HPDE6-E6E7 (cell line): ENCODE results near the gene TARP.

Experiments
- DNase-seq: peaks from one replicate; pipeline ENCODE4 v3.0.0; 2011; ENCODE audit warnings: missing footprints; ENCODE audit errors: extremely low spot score

TARP gene

GRCh38 chr7:38215735-38216670 lies 57.4 kb downstream of the TARP start:
- DNase-seq = peak; percentile 71

DNA sequence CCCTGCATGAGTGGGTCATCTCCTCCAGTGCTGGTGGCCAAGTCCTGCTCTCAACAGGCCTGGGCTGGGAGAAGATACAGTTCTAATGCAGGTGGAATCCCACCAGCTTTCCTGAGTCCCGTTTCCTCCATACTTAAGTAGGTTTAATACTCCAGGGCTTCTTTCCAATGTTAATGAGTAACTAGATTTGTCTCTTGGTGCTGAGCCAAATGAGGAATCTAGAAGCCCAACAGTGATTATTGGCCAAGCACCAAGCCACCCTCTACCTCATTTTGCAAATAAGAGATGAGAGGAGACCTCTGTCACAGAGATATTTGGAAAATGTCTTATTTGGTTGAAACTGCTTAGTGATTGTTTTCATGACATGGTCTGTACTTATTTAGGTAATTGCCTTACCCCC lies 58.3 kb downstream of the TARP start:
- no peak for DNase-seq

DNA sequence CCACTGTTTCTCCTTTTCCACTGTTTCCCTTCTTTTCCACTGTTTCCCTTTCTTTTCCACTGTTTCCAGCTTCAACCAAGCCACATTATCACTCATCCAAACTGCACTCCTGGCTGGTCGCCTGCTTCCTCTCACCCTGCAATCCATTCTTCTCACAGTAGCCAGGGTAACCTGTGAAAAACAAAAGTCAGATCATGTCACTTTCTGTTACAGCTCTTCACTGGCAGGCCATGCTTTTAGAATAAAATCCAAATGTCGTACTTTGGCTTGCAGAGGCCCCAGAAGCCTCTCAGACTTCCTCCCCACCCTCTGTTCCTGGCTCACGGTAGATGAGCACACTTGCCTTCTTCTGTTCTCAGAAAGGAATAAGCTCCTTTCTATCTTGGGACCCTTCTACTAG lies 61.5 kb downstream of the TARP start:
- DNase-seq = no peak

DNA sequence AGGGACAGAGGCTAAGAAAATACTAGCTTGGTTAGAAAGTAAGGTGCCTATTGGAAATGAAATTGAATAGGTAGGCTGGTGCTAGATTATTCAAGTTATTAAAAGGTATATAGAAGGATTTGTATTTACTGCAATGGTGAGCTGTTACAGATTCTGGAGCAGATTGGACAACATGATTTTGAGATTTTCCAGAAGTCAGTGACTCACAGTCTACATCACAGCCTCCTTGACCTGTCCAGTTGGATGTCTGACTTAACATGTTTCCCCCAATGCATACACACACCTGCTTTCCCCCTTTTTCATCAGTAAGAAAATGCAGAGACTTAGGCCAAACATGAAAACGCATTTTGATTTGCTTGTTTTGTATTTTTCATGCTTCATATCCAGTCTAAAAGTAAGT lies 62.0 kb downstream of the TARP start:
- no peak for DNase-seq
